ENCODE measurements around the gene HHIPL2.

- TF ChIP-seq CTCF (IDR thresholded peaks at IDR 0.05) (no peak), POLR2AphosphoS5 (IDR thresholded peaks at IDR 0.05) (no peak), POLR2A (IDR thresholded peaks at IDR 0.05) (no peak)
These were observed 22.0 kb downstream of the HHIPL2 start for GRCh38 chr1:222525951-222526350.
